ENCODE results near the gene PELO. TPM values are rescaled to one million over a fixed set of nuclear protein-coding genes. Genes with fewer than 3 reads are reported as not detected.

The PELO gene
- total and polyA plus RNA-seq, 12 donors: 4.7 to 28.1 (median 21.1) TPM

DNA sequence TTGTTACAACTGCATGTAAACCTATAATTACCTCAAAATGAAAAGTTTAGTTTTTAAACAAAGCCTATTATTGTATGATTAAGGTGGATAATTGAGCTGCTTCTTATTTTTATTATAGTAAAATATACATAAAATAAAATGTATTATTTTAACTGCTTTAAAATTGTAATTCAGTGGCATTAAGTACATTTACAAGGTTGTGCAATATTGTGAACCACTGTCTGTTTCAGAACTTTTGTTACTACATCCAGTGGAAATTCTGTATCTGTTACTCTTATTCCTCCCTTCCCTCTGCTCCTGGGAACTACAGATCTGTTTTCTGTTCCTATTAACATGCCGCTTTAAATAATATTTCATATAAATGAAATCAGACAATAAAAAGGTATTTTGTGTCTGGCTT lies 37.1 kb downstream of the PELO start:
- DNase-seq (no peak), ATAC-seq (no peak)
- intact Hi-C loops (cut with DNase I): no loop called here
- no peak overlapping the region for H3K4me3 ChIP-seq
- peaks cover 0 to 32% (median 17%) of the 10 kb centered on the region in 9 donors for H3K4me1 ChIP-seq
- H3K27ac ChIP-seq: no peak overlapping the region
- H3K36me3 ChIP-seq: no peaks in the 10 kb centered on the region
- H3K9me3 ChIP-seq: peaks cover 0 to 10% (median 4%) of the 10 kb centered on the region in 11 donors
- TF ChIP-seq, protein P1, sequence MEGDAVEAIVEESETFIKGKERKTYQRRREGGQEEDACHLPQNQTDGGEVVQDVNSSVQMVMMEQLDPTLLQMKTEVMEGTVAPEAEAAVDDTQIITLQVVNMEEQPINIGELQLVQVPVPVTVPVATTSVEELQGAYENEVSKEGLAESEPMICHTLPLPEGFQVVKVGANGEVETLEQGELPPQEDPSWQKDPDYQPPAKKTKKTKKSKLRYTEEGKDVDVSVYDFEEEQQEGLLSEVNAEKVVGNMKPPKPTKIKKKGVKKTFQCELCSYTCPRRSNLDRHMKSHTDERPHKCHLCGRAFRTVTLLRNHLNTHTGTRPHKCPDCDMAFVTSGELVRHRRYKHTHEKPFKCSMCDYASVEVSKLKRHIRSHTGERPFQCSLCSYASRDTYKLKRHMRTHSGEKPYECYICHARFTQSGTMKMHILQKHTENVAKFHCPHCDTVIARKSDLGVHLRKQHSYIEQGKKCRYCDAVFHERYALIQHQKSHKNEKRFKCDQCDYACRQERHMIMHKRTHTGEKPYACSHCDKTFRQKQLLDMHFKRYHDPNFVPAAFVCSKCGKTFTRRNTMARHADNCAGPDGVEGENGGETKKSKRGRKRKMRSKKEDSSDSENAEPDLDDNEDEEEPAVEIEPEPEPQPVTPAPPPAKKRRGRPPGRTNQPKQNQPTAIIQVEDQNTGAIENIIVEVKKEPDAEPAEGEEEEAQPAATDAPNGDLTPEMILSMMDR (IDR thresholded peaks at IDR 0.05): no peak
- H3K27me3 ChIP-seq: no peaks in the 10 kb centered on the region
- 100% methylated on average over 1 of the region's 1 CpG for WGBS, 2 donors

DNA sequence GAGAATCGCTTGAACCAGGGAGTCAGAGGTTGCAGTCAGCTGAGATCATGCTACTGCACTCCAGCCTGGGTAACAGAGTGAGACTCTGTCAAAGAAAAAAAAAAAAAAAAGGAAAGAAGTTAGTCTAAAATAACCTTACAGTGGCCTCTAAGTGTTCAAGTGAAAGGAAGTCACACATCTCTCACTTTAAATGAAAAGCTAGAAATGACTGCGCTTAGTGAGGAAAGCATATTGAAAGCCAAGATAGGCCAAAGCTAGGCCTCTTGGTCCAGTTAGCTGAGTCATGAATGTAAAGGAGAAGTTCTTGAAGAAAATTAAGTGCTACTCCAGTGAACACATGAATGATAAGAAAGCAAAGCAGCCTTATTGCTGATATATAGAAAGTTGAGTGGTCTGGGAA lies 38.1 kb downstream of the PELO start:
- Histone ChIP-seq H3K27me3 (no peaks in the 10 kb centered on the region), H3K27ac (no peak overlapping the region), H3K9me3 (peaks cover 0 to 10% (median 4%) of the 10 kb centered on the region in 11 donors), H3K4me3 (no peak overlapping the region), H3K4me1 (peaks cover 0 to 35% (median 18%) of the 10 kb centered on the region in 9 donors), H3K36me3 (no peaks in the 10 kb centered on the region)
- TF ChIP-seq, protein P1 (IDR thresholded peaks at IDR 0.05): no peak
- DNase-seq (no peak), ATAC-seq (no peak)
- intact Hi-C loops (cut with DNase I): no loop called here
- WGBS, 2 donors: 91 to 95% methylated on average over 2 of the region's 2 CpGs

DNA sequence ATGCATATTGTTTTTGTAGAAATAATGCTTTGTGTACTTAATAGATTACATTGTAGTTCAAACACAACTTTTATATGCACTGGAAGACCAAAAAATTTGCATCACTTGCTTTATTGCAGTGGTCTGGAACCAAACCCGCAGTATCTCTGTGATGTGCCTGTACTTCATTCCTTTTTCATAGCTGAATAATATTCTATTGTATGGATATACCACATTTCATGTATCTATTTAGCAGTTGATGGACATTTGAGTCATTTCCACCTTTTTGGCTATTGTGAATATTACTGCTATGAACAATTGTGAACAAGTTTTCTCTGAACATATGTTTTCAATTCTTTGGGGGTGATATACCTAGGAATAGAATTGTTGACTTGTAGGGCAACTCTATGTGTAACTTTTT lies 40.1 kb downstream of the PELO start:
- intact Hi-C loops (cut with DNase I): no loop called here

DNA sequence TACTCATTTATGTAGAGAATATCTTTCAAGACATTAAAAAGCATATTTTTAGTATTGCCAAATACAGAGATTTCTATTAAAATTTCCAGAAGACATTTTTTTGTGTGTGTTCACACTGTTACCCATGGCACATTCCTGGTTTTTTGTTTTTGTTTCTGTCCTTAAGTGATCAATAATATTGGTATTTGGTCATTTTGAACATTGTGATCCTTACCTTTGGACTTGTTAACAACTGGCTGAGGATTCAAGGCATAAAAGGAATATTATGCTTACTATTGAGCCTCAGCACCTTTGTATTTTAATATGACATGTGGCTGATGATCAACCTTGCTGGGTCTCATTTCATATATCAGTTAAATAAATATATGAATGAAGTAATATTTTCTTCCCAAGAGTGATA lies 41.9 kb downstream of the PELO start:
- ATAC-seq: no peak
- Histone ChIP-seq H3K4me3 (no peak overlapping the region), H3K4me1 (peaks cover 0 to 7% (median 0%) of the 10 kb centered on the region in 9 donors), H3K27me3 (no peaks in the 10 kb centered on the region), H3K27ac (no peak overlapping the region), H3K9me3 (peaks cover 0 to 10% (median 4%) of the 10 kb centered on the region in 11 donors), H3K36me3 (no peaks in the 10 kb centered on the region)
- DNase-seq: no peak
- TF ChIP-seq, protein P1 (IDR thresholded peaks at IDR 0.05): no peak
- intact Hi-C loops (cut with DNase I): no loop called here

More for the DNA sequence above, 40.1 kb downstream of the PELO start:
- Histone ChIP-seq H3K4me1 (peaks cover 0 to 15% (median 7%) of the 10 kb centered on the region in 9 donors), H3K36me3 (no peaks in the 10 kb centered on the region), H3K4me3 (no peak overlapping the region), H3K9me3 (peaks cover 0 to 10% (median 4%) of the 10 kb centered on the region in 11 donors), H3K27ac (no peak overlapping the region), H3K27me3 (no peaks in the 10 kb centered on the region)
- DNase-seq (no peak), ATAC-seq (no peak)
- WGBS, 2 donors: 97 to 100% methylated on average over 1 of the region's 1 CpG
- TF ChIP-seq, protein P1 (IDR thresholded peaks at IDR 0.05): no peak

Measured in heart right ventricle (tissue), 16 donors.